Stimulated activated CD4-positive, alpha-beta T cell treated with anti-CD3 and anti-CD28 coated beads, Interleukin-2, amount 100 ng/mL, for 48 hours (primary cell): ENCODE measurements around the gene CDC16.
A peak's percentile ranks its signal among the peaks of the same experiment; 100 is the strongest.
"Not testable (repeated sequence)": the region's sequence is repeated elsewhere in the genome, so short reads cannot be mapped to it uniquely, and the experiment has no call there.

Experiments
- DNase-seq, 2 donors: peaks; one replicate each; pipeline ENCODE4 v3.0.0-alpha.2; 2020

The CDC16 gene

GRCh38 chr13:114264313-114264712 is 29.6 kb downstream of the CDC16 start:
- DNase-seq = not testable (repeated sequence)

- no peak for DNase-seq
Measured at GRCh38 chr13:114264886-114265611, 30.4 kb downstream of the CDC16 start.

DNA sequence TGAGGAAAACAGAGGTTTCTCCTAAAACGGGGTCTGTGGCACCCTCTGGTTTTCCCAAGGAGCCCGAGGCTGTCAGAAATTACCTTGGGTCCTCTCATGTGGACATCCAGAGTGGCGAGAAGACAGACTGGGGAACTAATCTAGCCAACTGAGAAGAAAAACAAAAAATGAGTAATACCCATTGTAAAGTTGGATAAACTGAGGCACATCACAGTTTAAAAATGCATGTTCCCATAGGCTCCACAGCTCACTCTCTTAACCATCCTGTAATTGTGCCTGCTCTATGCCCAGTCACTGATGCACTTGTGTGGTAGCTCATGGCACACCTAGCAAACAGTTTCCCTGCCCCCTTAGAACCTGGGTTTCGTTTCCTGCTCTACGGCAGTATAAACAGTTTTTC is 31.5 kb downstream of the CDC16 start:
- no peak for DNase-seq

GRCh38 chr13:114268344-114269280 is 33.9 kb downstream of the CDC16 start:
- no peak for DNase-seq

- no peak for DNase-seq
Measured at GRCh38 chr13:114269281-114269770, 34.6 kb downstream of the CDC16 start.

DNA sequence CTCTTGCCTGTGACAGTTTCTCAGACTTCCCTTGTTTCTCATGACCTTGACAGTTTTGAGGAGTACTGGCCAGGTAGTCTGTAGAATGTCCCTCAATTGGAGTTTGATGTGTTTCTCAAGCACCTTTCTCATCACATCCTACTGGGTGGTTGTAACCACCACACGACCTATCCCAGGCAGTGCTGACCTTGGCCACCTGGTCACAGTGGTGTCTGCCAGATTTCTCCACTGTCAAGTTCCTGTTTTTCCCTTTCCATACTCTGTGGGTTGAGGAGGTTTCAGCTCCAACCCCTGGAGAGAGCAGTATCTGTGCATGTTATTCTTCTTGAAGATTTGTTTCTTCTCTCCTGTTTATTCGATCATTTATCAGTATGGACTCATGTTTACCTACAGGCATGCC is 38.3 kb downstream of the CDC16 start:
- DNase-seq = no peak

DNA sequence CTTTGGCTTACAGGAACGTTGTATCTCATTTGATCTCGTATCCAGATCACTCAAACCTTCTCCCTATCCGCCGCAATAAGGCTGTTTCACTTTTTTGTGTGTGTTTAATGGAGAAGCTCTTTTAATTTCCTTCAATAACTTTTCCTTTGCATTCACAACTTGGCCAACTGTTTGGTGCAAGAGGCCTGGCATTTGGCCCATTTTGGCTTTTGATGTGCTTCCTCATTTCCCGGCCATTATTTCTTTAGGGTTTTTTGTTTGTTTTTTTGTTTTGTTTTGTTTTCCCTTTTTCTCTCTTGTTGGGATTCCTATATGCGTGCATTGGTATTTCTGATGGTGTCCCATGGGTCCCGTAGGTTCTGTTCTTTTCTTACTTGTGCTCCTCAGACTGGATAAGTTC is 40.6 kb downstream of the CDC16 start:
- DNase-seq = no peak

DNA sequence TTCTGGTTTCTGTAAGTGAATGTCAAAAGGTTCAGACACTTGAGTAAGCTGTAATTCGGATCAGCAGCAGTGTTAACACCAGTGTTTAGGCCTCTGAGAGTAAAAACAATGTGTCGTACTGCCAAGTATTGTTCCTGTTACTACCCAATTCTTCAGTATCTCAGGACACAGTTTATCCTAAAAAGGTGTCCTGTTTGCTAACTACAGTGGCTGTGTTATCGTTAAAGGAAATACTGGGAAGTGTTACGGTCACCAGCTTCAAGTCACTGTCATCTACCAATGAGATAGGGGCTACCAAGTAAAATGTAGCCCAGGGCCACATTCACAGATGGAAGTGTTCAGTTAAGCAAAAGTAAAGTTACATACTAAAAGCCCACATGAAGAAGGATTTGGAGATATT is 44.4 kb downstream of the CDC16 start:
- DNase-seq = no peak

GRCh38 chr13:114279758-114280355 is 45.2 kb downstream of the CDC16 start:
- peak in 1 of 2 donors; percentile 9 for DNase-seq

- peak; percentile 78 to 85 for DNase-seq
Measured at GRCh38 chr13:114281351-114282040, 46.8 kb downstream of the CDC16 start, which contains the start of gene UPF3A. UPF3A (plus strand) TSS chr13:114281601; CDS start chr13:114281640, 39 bp downstream.

GRCh38 chr13:114282041-114282670 is 47.5 kb downstream of the CDC16 start:
- DNase-seq = peak; percentile 58 to 63

GRCh38 chr13:114283576-114283975 is 48.9 kb downstream of the CDC16 start:
- no peak for DNase-seq

DNA sequence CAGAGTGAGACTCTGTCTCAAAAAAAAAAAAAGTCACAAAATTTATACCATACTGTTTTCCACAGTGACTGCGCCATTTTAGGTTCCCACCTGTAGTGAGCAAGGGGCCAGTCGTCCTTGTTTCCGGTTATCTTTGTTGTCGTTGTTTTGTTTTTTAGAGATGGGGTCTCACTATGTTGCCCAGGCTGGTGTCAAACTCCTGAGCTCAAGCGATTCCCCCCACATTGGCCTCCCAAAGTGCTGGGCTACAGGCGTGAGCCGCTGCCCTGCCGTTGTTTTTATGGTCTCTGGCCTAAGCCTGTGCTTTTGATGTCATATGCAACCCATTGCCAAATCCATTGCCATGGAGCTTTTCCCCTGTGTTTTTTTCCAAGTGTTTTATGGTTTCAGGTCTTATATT is 50.0 kb downstream of the CDC16 start:
- DNase-seq = no peak

DNA sequence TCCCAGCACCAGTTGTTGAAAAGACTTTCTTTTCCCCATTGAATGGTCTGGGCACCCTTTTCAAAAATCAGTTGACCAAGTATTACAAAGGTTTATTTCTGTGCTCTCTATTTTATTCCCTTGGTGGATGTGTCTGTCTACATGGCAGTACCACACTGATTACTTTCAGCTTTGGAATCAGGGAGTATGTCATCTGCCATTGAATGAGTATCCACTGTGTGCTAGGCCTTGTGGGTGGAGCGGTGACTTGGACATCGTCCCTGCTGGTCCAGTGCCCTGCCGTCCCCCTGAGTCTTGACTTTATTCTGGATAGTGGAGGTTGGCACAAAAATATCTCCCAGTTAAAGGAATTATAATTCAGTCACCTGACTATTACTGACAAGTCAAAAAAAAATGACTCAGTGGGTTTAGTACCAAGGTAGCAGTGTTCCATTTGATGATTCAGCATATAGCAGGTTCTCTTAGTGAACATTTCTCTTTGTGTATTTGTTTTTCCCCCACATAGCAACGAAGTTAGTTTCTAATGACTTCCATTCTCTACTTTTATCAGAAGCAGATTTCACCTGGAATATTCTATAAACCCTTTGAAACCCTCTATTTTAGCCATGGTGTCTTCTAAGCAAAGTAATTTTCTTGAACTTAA is 50.6 kb downstream of the CDC16 start:
- no peak for DNase-seq

DNA sequence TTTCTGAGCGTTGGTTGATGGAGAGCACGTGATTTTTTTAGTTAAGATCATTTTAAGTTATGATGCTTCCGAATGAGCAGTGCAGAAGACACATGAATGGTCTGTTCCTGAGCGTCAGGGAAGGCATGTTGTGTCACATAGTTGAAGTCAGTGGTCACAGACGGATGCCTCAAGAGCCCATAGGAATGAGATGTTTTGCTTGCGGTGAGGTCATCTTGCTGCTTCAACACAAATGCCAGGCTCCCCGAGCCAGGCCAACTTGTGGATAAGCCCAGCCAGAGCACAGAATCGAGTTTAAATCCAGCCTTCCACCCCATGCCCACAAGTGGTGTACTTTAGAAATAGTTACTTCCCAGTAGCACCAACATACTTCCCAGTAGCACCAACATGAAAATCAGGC is 52.1 kb downstream of the CDC16 start:
- DNase-seq = no peak

DNA sequence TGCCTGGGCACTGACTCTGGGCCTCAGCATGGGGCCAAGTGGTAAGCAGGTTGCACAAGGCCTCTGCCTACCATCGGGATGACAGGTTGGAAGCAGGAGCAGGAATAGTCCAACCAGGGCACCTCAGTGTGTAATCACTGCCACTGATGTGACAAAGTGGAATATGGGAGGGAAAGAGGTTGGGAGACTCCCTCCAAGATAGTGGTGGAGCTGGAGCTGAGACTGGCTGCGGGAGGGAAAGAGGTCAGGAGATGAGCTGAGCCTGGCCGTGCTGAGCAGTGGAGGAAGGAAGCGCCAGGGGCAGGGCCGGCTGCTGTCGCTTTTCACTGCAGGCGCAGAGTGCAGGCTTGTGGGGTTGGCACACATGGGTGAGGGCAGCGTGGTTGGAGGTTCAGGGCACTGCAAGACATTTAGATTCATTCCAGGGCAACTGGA is 53.5 kb downstream of the CDC16 start:
- no peak for DNase-seq

GRCh38 chr13:114296448-114296847 is 61.8 kb downstream of the CDC16 start:
- DNase-seq = no peak

GRCh38 chr13:114296902-114297301 is 62.2 kb downstream of the CDC16 start:
- DNase-seq = no peak

GRCh38 chr13:114298866-114299265 is 64.2 kb downstream of the CDC16 start:
- no peak for DNase-seq

DNA sequence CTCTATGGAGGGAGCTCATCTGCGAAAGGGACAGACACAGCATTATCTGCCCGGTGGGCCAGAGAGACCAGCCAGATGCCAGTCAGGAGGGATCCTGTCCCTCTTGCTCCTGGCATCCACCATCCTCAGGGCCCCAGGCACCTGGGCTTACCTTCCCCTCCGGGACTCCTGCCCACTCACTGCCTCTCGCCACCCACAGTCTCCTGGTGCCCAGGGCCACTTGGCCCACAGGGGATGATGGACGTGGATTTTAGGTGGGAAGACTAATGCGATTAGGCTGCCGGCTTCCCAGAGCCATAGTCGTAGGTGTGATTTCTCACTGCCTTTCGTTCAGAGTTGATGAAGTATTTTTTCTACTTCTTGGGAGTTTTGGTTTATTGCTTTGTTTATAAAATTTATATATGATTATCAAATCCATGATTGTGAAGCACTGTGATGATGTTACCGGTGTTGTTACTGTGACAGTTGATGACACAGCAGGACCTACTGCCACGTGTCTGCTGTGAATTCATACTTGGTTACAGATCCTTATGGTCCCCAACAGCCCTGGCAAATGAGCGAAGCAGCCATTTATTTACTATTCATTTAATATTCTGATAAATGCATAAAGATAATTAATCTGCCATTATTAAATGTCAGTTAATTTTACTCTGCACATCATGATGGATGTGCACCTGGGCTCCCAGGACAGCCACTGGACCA is 65.1 kb downstream of the CDC16 start:
- no peak for DNase-seq
